HepG2 (cell line): Measurements from ENCODE around the gene CACHD1. TPM values are rescaled to one million over a fixed set of nuclear protein-coding genes. Genes with fewer than 3 reads are reported as not detected.
A peak's percentile ranks its signal among the peaks of the same experiment; 100 is the strongest.

Source experiments
- ATAC-seq: fragments of 200-7000 bp; cut with Tn5 transposase; 3 replicates; pipeline ENCODE4 v1.9.1; 2020; ENCODE audit warnings: mild to moderate bottlenecking, moderate library complexity
- BruUV-seq: library from RNA; stranded (reverse); fragments of 400-500 nt; replicated peaks from 2 replicates; lab custom pipeline; 2021; lab: Mats Ljungman, UMichigan
- CTCF ChIA-PET: fragments of 300-600 bp; formaldehyde crosslinking; extraction: SDS; loops from one replicate; lab custom pipeline; 2021; ENCODE audit warnings: low total read pairs, inconsistent platforms, low intra/inter-chr PET ratio; lab: Yijun Ruan, JAX
- POLR2A ChIA-PET: fragments of 350-600 bp; sonication (Branson Sonifier 250); formaldehyde crosslinking; loops from one replicate; lab custom pipeline; 2020; ENCODE audit warnings: antibody characterized with exemption, inconsistent platforms; lab: Yijun Ruan, JAX
- DNase-seq: peaks from one replicate; pipeline ENCODE4 v3.0.0-alpha.2; 2015; ENCODE audit warnings: low spot score
- FAIRE-seq: peaks from 3 replicates; lab custom pipeline; 2011; peaks lifted over from hg19 to GRCh38; lab: Jason Lieb, UNC
- H2AFZ ChIP-seq: one replicate; pipeline ENCODE4 v1.6.1; 2011; ENCODE audit warnings: low read length, inconsistent platforms
- H3K27ac ChIP-seq: fragments of 300-600 bp; 3 replicates; pipeline ENCODE4 v1.8.0; 2011; ENCODE audit warnings: mixed run types, mild to moderate bottlenecking, mixed read lengths, low read length, inconsistent platforms; ENCODE audit not compliant: insufficient read depth; ENCODE audit errors: extremely low read length
- H3K27me3 ChIP-seq, 2 experiments: fragments of 200-600 bp in 1 of 2; 2 replicates in 1 of 2; 3 replicates in 1 of 2; pipeline versions ENCODE4 v1.6.0 to v1.8.0; 2011; ENCODE audit warnings: low read length in 2 of 2, mild to moderate bottlenecking in 2 of 2, moderate library complexity in 2 of 2, inconsistent platforms in 1 of 2; ENCODE audit not compliant: insufficient read depth in 2 of 2, control insufficient read depth in 1 of 2
- H3K36me3 ChIP-seq, 2 experiments: fragments of 200-600 bp in 1 of 2; replicated peaks in 1 of 2; 2 replicates in 1 of 2; 3 replicates in 1 of 2; pipeline versions ENCODE4 v1.5.1 to v1.8.0; 2011; ENCODE audit warnings: low read length in 2 of 2, inconsistent platforms in 1 of 2; ENCODE audit not compliant: insufficient read depth in 2 of 2, control insufficient read depth in 1 of 2
- H3K4me1 ChIP-seq: 2 replicates; pipeline ENCODE4 v1.5.1; 2012; ENCODE audit warnings: low read length, inconsistent platforms; ENCODE audit not compliant: insufficient read depth
- H3K4me2 ChIP-seq: 2 replicates; pipeline ENCODE4 v1.6.0; 2011; ENCODE audit warnings: low read depth, low read length, inconsistent platforms
- H3K4me3 ChIP-seq, 3 experiments: fragments of 200-600 bp in 1 of 3; sonication (generic), shearing (Covaris generic) in 1 of 3; replicated peaks in 1 of 3; 2 replicates each; pipeline ENCODE4 v1.5.1; 2011 to 2016; ENCODE audit warnings: low read length in 3 of 3, inconsistent platforms in 2 of 3, low read depth in 2 of 3, mild to moderate bottlenecking in 2 of 3, control low read depth in 1 of 3, mixed read lengths in 1 of 3; ENCODE audit not compliant: insufficient read depth in 1 of 3
- H3K79me2 ChIP-seq: one replicate; pipeline ENCODE4 v1.6.1; 2011; ENCODE audit warnings: low read length, inconsistent platforms; ENCODE audit not compliant: insufficient read depth
- H3K9ac ChIP-seq: 2 replicates; pipeline ENCODE4 v1.6.0; 2011; ENCODE audit warnings: mild to moderate bottlenecking, low read depth, low read length, inconsistent platforms; ENCODE audit not compliant: insufficient read depth
- H3K9me3 ChIP-seq: 2 replicates; pipeline ENCODE4 v1.5.1; 2012; ENCODE audit warnings: mild to moderate bottlenecking, low read length
- H4K20me1 ChIP-seq: 2 replicates; pipeline ENCODE4 v1.6.0; 2011; ENCODE audit warnings: inconsistent platforms, mild to moderate bottlenecking, low read length, moderate library complexity; ENCODE audit not compliant: insufficient read depth
- ATF7 ChIP-seq, 2 experiments: fragments of 450-650 bp in 1 of 2; sonication (generic) in 1 of 2; formaldehyde crosslinking in 1 of 2; IDR thresholded peaks; 2 replicates each; pipeline versions ENCODE4 v1.4.0 to v1.6.1; 2016 to 2020; ENCODE audit warnings: antibody characterized with exemption in 1 of 2, mild to moderate bottlenecking in 1 of 2, missing genetic modification reagents in 1 of 2
- FOXP4 ChIP-seq: sonication (generic); formaldehyde crosslinking; IDR thresholded peaks from 2 replicates; pipeline ENCODE4 v1.4.0; 2020; ENCODE audit warnings: missing genetic modification reagents
- SNAPC4 ChIP-seq: sonication (generic); formaldehyde crosslinking; IDR thresholded peaks from 2 replicates; pipeline ENCODE4 v1.4.0; 2020; ENCODE audit warnings: mild to moderate bottlenecking, missing genetic modification reagents
- TCF7 ChIP-seq: sonication (generic); IDR thresholded peaks from 2 replicates; pipeline ENCODE4 v1.6.1; 2016; ENCODE audit warnings: antibody characterized with exemption, low read depth
- ZBED4 ChIP-seq: sonication (generic); formaldehyde crosslinking; IDR thresholded peaks from 2 replicates; pipeline ENCODE4 v1.4.0; 2020; ENCODE audit warnings: missing genetic modification reagents, borderline replicate concordance
- WGBS: methylation state at CpG from one replicate; pipeline ENCODE4 v1.1.6; 2017; ENCODE audit warnings: low lambda C conversion rate; 5-methylcytosine and 5-hydroxymethylcytosine counted together
- in situ Hi-C: cut with HindIII; loops from 2 replicates; pipeline ENCODE4 v1.10.0; 2017; ENCODE audit warnings: low pct_unique_long_range_greater_than_20kb; ENCODE audit not compliant: extremely low pct_ligation_motif_present
- intact Hi-C: fragments of 100-400 bp; cut with micrococcal nuclease; formaldehyde crosslinking; loops from one replicate; pipeline ENCODE4 v1.10.0; 2022; ENCODE audit not compliant: unreplicated experiment
- polyA plus RNA-seq, 8 experiments: library from polyadenylated mRNA; depleted of rRNA in 3 of 8; stranded (reverse) in 7 of 8; unstranded in 1 of 8; fragments of >200 nt; fragmentation: Illumina TruSeq in 4 of 8; extraction: Trizol in 4 of 8; gene quantifications; 2 replicates each; pipeline versions ENCODE4 v1.2.1 to v1.2.3, GENCODE V29; 2011 to 2016; ENCODE audit warnings: low read depth in 4 of 8, missing spikeins in 1 of 8, mixed read lengths in 1 of 8; ENCODE audit not compliant: insufficient read depth in 1 of 8
- total RNA-seq, 5 experiments: library from RNA; depleted of rRNA; stranded (reverse); fragments of >200 nt; fragmentation: Illumina TruSeq; extraction: Trizol; gene quantifications; 2 replicates each; pipeline ENCODE4 v1.2.3, GENCODE V29; 2016; ENCODE audit warnings: low read depth in 1 of 5

CACHD1 gene
- total and polyA plus RNA-seq, 2 of the 13 experiments (the other 11 are each of a cell fraction or from before 2014, with no cell fraction given) = 0.11 TPM; not detected in 1

GRCh38 chr1:64721135-64721534 is 251.2 kb downstream of the CACHD1 start (continued):
- TF ChIP-seq TCF7 (no peak), ZBED4 (no peak)

- no peak overlapping the region for H3K27ac ChIP-seq
- POLR2A ChIA-PET = no interaction called here
- FAIRE-seq = no peak
- intact Hi-C loops (no loop called here), in situ Hi-C loops (no loop called here)
- H3K36me3 ChIP-seq = no peaks in the 10 kb centered on the region
- no peaks in the 10 kb centered on the region for H3K79me2 ChIP-seq
- H2AFZ ChIP-seq = no peak overlapping the region
- CTCF ChIA-PET = no interaction called here
- no peaks in the 10 kb centered on the region for H3K4me1 ChIP-seq
- 7% methylated on average over 2 of the region's 2 CpGs for WGBS
- H3K9me3 ChIP-seq = no peaks in the 10 kb centered on the region
- H3K4me3 ChIP-seq = no peak overlapping the region
- DNase-seq = no peak
- ATAC-seq = no peak
- 0 out of 5 replicates have a peak, but pooled peaks cover 0 to 3% of the 10 kb centered on the region in 2 experiments for H3K27me3 ChIP-seq
- H3K4me2 ChIP-seq = no peak overlapping the region
- no TSS peak for BruUV-seq
- H3K9ac ChIP-seq = no peak overlapping the region
- peak; percentile 21; the same call in 1 of the 2 replicates for TF ChIP-seq ATF7 (IDR thresholded peaks at IDR 0.05)
- no peak for TF ChIP-seq ATF7 (CRISPR knock-in tag; IDR thresholded peaks at IDR 0.05)
- TF ChIP-seq SNAPC4 = no peak
- no peak for TF ChIP-seq FOXP4 (CRISPR knock-in tag)
- H4K20me1 ChIP-seq = no peaks in the 10 kb centered on the region
Measured at GRCh38 chr1:64721576-64722145, 251.7 kb downstream of the CACHD1 start.
